ENCODE results near the gene ASB10. TPM values are rescaled to one million over a fixed set of nuclear protein-coding genes. Genes with fewer than 3 reads are reported as not detected.
A peak's percentile ranks its signal among the peaks of the same experiment; 100 is the strongest.

The ASB10 gene, protein sequence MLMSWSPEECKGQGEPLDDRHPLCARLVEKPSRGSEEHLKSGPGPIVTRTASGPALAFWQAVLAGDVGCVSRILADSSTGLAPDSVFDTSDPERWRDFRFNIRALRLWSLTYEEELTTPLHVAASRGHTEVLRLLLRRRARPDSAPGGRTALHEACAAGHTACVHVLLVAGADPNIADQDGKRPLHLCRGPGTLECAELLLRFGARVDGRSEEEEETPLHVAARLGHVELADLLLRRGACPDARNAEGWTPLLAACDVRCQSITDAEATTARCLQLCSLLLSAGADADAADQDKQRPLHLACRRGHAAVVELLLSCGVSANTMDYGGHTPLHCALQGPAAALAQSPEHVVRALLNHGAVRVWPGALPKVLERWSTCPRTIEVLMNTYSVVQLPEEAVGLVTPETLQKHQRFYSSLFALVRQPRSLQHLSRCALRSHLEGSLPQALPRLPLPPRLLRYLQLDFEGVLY
- not detected in 2 replicates for total RNA-seq

DNA sequence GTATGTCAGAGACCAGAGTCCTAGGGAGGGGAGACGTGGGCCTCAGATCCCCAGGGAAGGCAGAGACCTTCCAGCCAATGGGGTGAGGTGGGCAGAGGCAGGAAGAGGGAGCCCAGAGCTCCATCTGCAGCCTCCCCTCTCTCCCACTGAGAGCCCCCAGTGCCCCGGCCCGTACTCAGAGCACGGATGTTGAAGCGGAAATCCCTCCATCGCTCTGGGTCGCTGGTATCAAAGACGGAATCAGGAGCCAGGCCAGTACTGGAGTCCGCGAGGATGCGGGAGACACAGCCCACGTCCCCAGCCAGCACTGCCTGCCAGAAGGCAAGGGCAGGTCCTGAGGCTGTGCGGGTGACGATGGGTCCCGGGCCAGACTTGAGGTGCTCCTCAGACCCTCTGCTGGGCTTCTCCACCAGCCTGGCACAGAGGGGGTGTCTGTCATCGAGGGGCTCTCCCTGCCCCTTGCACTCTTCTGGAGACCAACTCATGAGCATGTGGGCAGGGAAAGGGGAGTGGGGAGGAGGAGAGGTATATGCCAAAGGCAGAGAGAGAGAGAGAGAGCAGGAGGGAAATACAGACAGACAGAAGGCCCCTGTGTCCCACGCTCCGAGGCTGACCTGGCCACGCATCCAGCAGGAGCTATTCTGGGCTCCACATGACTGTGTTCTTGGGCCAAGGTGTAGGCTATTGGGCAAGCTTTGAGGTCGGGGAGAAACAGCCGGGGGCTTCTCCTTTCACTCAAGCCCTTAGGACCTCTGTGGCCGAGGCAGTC lies at the start of gene ASB10:
Gene ASB10 (minus strand): TSS at position 611 of the 769 bp plus-strand sequence. CDS start 120 bp downstream, at position 491.
- Histone ChIP-seq H3K27me3 (ENCODE audit: control insufficient read depth, insufficient read depth, low read length) (peaks cover 27% of the 10 kb centered on the region), H3K36me3 (ENCODE audit: control insufficient read depth, insufficient read depth, low read length) (no peaks in the 10 kb centered on the region), H3K4me3 (ENCODE audit: low read depth, low read length) (no peak within 1 kb of the TSS)
- DNase-seq (ENCODE audit: low read depth) = no peak
- TF ChIP-seq, protein P1, sequence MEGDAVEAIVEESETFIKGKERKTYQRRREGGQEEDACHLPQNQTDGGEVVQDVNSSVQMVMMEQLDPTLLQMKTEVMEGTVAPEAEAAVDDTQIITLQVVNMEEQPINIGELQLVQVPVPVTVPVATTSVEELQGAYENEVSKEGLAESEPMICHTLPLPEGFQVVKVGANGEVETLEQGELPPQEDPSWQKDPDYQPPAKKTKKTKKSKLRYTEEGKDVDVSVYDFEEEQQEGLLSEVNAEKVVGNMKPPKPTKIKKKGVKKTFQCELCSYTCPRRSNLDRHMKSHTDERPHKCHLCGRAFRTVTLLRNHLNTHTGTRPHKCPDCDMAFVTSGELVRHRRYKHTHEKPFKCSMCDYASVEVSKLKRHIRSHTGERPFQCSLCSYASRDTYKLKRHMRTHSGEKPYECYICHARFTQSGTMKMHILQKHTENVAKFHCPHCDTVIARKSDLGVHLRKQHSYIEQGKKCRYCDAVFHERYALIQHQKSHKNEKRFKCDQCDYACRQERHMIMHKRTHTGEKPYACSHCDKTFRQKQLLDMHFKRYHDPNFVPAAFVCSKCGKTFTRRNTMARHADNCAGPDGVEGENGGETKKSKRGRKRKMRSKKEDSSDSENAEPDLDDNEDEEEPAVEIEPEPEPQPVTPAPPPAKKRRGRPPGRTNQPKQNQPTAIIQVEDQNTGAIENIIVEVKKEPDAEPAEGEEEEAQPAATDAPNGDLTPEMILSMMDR (IDR thresholded peaks at IDR 0.05; ENCODE audit: insufficient read depth, low read length, poor library complexity, severe bottlenecking) = no peak

DNA sequence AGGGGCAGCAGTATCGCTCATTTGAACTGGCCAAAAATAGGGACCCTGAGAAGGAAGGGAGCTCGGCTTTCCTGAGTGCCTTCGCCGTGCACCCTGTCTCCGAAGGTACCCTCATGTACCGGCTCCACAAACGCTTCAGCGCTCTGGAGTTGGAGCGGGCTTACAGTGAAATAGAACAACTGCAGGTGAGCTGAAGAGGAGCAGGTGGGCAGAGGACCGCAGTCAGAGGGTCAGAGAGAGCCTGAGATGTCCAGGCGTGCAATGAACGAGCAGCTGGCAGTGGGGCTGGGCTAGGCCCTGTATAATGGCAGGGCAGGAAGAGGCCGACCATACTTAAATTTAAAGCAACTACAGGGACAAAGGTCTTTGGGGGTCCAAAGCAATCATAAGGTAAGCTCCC lies 49.4 kb upstream of the ASB10 start:
- Histone ChIP-seq H3K4me3 (ENCODE audit: low read depth, low read length) (no peak overlapping the region), H3K27me3 (ENCODE audit: control insufficient read depth, insufficient read depth, low read length) (no peaks in the 10 kb centered on the region), H3K36me3 (ENCODE audit: control insufficient read depth, insufficient read depth, low read length) (peaks cover 2% of the 10 kb centered on the region)
- TF ChIP-seq, protein P1 (IDR thresholded peaks at IDR 0.05; ENCODE audit: insufficient read depth, low read length, poor library complexity, severe bottlenecking) = no peak
- DNase-seq (ENCODE audit: low read depth) = no peak

DNA sequence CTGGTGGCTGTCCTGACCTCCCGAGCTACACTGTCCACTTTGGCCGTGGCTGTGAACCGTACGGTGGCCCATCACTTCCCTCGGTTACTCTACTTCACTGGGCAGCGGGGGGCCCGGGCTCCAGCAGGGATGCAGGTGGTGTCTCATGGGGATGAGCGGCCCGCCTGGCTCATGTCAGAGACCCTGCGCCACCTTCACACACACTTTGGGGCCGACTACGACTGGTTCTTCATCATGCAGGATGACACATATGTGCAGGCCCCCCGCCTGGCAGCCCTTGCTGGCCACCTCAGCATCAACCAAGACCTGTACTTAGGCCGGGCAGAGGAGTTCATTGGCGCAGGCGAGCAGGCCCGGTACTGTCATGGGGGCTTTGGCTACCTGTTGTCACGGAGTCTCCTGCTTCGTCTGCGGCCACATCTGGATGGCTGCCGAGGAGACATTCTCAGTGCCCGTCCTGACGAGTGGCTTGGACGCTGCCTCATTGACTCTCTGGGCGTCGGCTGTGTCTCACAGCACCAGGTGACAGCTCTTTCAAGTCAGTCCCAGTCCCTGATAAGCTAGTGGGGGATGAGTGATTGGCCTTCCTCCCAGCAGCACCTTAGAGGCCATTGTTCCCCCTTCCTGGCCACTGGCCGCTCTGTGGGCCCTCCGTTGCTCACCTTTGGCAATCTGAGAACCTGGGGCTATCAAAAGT lies 48.2 kb upstream of the ASB10 start:
- H3K4me3 ChIP-seq (ENCODE audit: low read depth, low read length) = no peak overlapping the region
- DNase-seq (ENCODE audit: low read depth) = no peak
- TF ChIP-seq, protein P1 (IDR thresholded peaks at IDR 0.05; ENCODE audit: insufficient read depth, low read length, poor library complexity, severe bottlenecking) = no peak
- peaks cover 2% of the 10 kb centered on the region for H3K36me3 ChIP-seq (ENCODE audit: control insufficient read depth, insufficient read depth, low read length)
- H3K27me3 ChIP-seq (ENCODE audit: control insufficient read depth, insufficient read depth, low read length) = no peaks in the 10 kb centered on the region

DNA sequence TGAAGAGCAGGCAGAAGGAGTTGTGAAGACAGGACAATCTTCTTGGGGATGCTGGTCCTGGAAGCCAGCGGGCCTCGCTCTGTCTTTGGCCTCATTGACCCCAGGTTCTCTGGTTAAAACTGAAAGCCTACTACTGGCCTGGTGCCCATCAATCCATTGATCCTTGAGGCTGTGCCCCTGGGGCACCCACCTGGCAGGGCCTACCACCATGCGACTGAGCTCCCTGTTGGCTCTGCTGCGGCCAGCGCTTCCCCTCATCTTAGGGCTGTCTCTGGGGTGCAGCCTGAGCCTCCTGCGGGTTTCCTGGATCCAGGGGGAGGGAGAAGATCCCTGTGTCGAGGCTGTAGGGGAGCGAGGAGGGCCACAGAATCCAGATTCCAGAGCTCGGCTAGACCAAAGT lies 46.8 kb upstream of the ASB10 start:
- TF ChIP-seq, protein P1 (IDR thresholded peaks at IDR 0.05; ENCODE audit: insufficient read depth, low read length, poor library complexity, severe bottlenecking) = no peak
- Histone ChIP-seq H3K27me3 (ENCODE audit: control insufficient read depth, insufficient read depth, low read length) (no peaks in the 10 kb centered on the region), H3K4me3 (ENCODE audit: low read depth, low read length) (no peak overlapping the region), H3K36me3 (ENCODE audit: control insufficient read depth, insufficient read depth, low read length) (peaks cover 2% of the 10 kb centered on the region)
- no peak for DNase-seq (ENCODE audit: low read depth)

DNA sequence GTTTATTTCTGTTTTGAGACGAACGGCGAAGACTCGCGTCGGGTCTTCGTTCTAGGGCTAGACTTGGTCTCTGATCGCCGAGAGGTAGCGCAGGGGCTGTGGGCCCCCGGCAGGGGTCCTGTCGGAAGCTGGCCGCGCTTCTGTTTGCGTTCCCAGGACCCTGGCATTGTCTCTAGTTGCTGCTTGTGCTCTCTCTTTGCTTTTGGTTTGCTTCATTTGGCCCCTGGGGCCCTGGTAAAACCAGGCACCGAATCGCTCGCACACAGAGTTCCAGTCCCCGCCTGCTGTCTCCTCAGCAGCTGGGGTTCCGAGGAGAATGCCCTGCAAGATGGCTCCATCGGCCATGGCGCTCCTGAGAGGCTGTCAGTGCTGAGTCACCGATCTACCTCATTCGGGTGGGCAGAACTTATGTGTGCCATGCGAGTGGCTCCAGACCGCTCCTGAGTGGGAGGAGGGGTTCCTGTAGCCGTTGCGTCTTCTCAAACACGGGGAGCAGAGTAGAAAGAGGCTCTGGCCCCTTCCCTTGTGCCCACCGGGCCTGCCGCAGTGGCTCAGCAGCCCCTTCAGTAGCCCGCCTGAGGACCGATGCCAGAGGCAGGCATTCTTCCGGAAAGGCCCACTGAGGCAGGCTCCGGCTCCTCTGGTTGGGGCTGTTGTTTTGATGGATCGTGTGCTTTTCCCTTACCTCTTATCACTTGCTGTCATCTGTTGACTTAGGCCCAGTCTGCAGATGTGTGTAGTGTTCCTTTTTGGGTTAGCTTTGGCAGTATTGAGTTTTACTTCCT lies 46.1 kb upstream of the ASB10 start:
- peak; percentile 63 for DNase-seq (ENCODE audit: low read depth)
- TF ChIP-seq, protein P1 (IDR thresholded peaks at IDR 0.05; ENCODE audit: insufficient read depth, low read length, poor library complexity, severe bottlenecking) = no peak
- H3K4me3 ChIP-seq (ENCODE audit: low read depth, low read length) = peak overlapping the region; percentile 73
- peaks cover 1% of the 10 kb centered on the region for H3K36me3 ChIP-seq (ENCODE audit: control insufficient read depth, insufficient read depth, low read length)
- H3K27me3 ChIP-seq (ENCODE audit: control insufficient read depth, insufficient read depth, low read length) = no peaks in the 10 kb centered on the region
